Rectal smooth muscle tissue (tissue), 1 donor: Measurements from ENCODE around the gene EIF4E1B.

ENCODE experiments used
- H3K27ac ChIP-seq: one replicate; pipeline ENCODE4 v1.7.0; 2013; ENCODE audit warnings: low read depth, low read length, inconsistent platforms
- H3K27me3 ChIP-seq: one replicate; pipeline ENCODE4 v1.7.0; 2013; ENCODE audit warnings: low read length; ENCODE audit not compliant: control insufficient read depth, insufficient read depth
- H3K36me3 ChIP-seq: one replicate; pipeline ENCODE4 v1.7.0; 2013; ENCODE audit warnings: low read length; ENCODE audit not compliant: control insufficient read depth, insufficient read depth
- H3K4me1 ChIP-seq: one replicate; pipeline ENCODE4 v1.7.0; 2013; ENCODE audit warnings: low read length; ENCODE audit not compliant: control insufficient read depth, insufficient read depth
- H3K4me3 ChIP-seq: one replicate; pipeline ENCODE4 v1.7.0; 2013; ENCODE audit warnings: low read length
- H3K9ac ChIP-seq: one replicate; pipeline ENCODE4 v1.7.0; 2013; ENCODE audit warnings: low read length

Gene EIF4E1B

GRCh38 chr5:176658817-176659511, 28.5 kb downstream of the EIF4E1B start:
- no peaks in the 10 kb centered on the region for H3K4me1 ChIP-seq
- peaks cover 2% of the 10 kb centered on the region for H3K36me3 ChIP-seq
- peak overlapping the region; percentile 47 for H3K4me3 ChIP-seq
- H3K9ac ChIP-seq, result no peak overlapping the region
- no peak overlapping the region for H3K27ac ChIP-seq
- no peaks in the 10 kb centered on the region for H3K27me3 ChIP-seq

- H3K4me1 ChIP-seq, result no peaks in the 10 kb centered on the region
- peak overlapping the region; percentile 47 for H3K4me3 ChIP-seq
- H3K27ac ChIP-seq, result no peak overlapping the region
- H3K36me3 ChIP-seq, result no peaks in the 10 kb centered on the region
- no peak overlapping the region for H3K9ac ChIP-seq
- H3K27me3 ChIP-seq, result no peaks in the 10 kb centered on the region
Observed at GRCh38 chr5:176659512-176659839, 29.0 kb downstream of the EIF4E1B start.

GRCh38 chr5:176659860-176660461, 29.5 kb downstream of the EIF4E1B start:
- Histone ChIP-seq H3K4me3 (no peak overlapping the region), H3K27ac (no peak overlapping the region), H3K27me3 (no peaks in the 10 kb centered on the region), H3K9ac (no peak overlapping the region), H3K4me1 (no peaks in the 10 kb centered on the region), H3K36me3 (no peaks in the 10 kb centered on the region)

- H3K4me1 ChIP-seq, result no peaks in the 10 kb centered on the region
- H3K36me3 ChIP-seq, result no peaks in the 10 kb centered on the region
- H3K9ac ChIP-seq, result no peak overlapping the region
- no peak overlapping the region for H3K27ac ChIP-seq
- no peak overlapping the region for H3K4me3 ChIP-seq
- no peaks in the 10 kb centered on the region for H3K27me3 ChIP-seq
Observed at GRCh38 chr5:176660530-176660859, 30.0 kb downstream of the EIF4E1B start.

DNA sequence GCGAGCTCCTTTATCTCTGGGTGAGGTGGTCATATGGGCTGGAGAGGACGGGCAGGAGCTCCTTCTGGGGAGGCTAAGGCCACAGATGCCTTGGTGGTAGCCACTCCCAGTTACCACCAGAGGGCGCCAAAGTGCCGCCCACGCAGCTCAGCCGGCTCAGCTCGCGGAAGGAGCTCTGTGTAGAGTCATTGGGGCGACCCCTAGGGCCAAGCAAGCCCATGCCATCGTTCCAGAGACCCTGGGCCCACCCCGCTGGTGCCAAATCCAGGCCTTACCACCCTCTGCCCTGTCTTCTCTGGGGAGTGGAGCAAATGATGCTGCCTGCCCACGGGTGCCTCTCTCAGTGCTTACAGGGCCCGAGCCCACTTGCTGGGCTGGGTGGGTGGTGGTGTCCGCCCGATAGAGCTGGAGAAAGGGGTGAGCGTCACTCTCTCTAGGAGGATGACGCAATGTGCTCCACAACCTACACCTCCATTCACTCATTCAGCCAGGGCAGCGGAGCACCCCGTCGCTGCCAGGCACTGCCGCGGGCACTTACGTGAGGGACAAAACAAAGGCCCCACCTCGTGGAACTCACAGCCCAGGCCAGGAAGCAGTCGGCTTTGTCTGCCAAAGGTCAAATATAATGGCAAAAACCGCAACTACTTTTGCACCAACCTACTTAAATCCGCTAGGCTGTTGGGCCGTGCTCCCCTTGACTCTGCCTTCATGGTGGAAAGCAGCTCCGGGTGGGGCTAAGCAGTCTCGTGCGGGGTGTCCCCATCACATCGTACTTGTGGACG, 30.6 kb downstream of the EIF4E1B start:
- Histone ChIP-seq H3K9ac (no peak overlapping the region), H3K27ac (no peak overlapping the region), H3K36me3 (no peaks in the 10 kb centered on the region), H3K4me3 (no peak overlapping the region), H3K4me1 (no peaks in the 10 kb centered on the region), H3K27me3 (no peaks in the 10 kb centered on the region)

DNA sequence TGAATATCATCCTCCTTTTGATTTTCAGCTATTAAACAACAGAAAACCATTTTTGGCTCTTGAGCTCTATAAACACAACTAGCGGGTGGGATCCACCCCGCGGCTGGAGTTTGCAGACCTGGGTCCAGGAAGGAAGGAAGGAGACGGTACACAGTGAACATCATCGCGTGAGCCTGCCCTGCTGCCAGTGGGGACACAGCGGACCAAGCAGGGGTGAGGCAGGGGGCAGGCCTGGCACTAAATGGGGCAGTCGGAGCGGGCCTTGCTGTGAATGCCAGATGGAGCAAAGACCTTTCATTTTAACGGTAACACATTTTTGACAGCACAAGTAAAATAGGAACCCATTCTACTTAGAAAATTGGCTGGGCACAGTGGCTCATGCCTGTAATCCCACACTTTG, 31.2 kb downstream of the EIF4E1B start:
- Histone ChIP-seq H3K9ac (no peak overlapping the region), H3K36me3 (no peaks in the 10 kb centered on the region), H3K4me3 (no peak overlapping the region), H3K27me3 (no peaks in the 10 kb centered on the region), H3K27ac (no peak overlapping the region), H3K4me1 (no peaks in the 10 kb centered on the region)

- Histone ChIP-seq H3K4me1 (no peaks in the 10 kb centered on the region), H3K27ac (no peak overlapping the region), H3K4me3 (no peak overlapping the region), H3K27me3 (no peaks in the 10 kb centered on the region), H3K9ac (no peak overlapping the region), H3K36me3 (no peaks in the 10 kb centered on the region)
Observed at GRCh38 chr5:176662371-176663333, 32.2 kb downstream of the EIF4E1B start.

DNA sequence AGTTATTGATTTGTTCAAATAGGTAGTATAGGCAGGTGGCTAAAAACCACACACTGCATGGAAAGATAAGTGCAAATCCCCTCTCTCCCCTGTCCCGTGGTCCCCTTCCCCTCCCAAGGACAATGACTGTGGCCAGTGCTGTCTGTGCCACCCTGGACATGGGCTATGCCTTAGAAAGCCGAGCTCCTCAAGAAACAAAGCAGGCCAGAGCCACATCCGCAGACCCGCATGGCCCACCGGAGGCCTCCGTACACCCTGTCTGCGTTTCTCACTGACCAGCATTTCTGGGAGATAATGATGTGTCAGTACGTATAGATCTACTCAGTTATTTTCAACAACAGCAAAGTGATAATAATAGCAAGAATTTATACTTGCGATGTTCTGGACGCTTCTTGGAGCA, 33.1 kb downstream of the EIF4E1B start:
- no peak overlapping the region for H3K27ac ChIP-seq
- H3K4me1 ChIP-seq, result no peaks in the 10 kb centered on the region
- H3K9ac ChIP-seq, result no peak overlapping the region
- H3K36me3 ChIP-seq, result no peaks in the 10 kb centered on the region
- no peaks in the 10 kb centered on the region for H3K27me3 ChIP-seq
- no peak overlapping the region for H3K4me3 ChIP-seq

DNA sequence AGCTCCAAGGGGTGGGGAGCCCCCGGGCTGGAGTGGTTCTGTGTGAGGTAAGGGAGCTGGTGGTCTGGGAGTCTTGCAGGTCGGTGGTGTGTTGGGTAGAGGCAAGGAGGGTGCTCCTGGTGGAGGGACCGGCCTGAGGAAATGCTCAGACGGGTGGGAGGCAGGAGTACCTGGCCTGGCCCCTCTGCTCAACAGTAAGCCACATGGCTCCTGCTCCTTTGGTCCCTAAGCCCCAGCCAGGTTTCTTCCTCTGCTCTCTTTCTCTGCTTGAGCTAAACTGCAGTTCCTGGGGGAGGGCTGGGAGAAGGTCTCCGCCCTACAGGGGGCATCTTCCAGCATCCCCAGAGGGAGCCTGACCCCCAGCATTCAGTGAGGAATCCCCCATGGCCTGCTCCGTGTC, 34.0 kb downstream of the EIF4E1B start:
- no peaks in the 10 kb centered on the region for H3K4me1 ChIP-seq
- no peak overlapping the region for H3K9ac ChIP-seq
- H3K27me3 ChIP-seq, result no peaks in the 10 kb centered on the region
- no peak overlapping the region for H3K27ac ChIP-seq
- H3K4me3 ChIP-seq, result no peak overlapping the region
- no peaks in the 10 kb centered on the region for H3K36me3 ChIP-seq

- Histone ChIP-seq H3K4me1 (no peaks in the 10 kb centered on the region), H3K27ac (no peak overlapping the region), H3K36me3 (no peaks in the 10 kb centered on the region), H3K27me3 (no peaks in the 10 kb centered on the region), H3K4me3 (no peak overlapping the region), H3K9ac (no peak overlapping the region)
Observed at GRCh38 chr5:176664886-176665285, 34.4 kb downstream of the EIF4E1B start.

DNA sequence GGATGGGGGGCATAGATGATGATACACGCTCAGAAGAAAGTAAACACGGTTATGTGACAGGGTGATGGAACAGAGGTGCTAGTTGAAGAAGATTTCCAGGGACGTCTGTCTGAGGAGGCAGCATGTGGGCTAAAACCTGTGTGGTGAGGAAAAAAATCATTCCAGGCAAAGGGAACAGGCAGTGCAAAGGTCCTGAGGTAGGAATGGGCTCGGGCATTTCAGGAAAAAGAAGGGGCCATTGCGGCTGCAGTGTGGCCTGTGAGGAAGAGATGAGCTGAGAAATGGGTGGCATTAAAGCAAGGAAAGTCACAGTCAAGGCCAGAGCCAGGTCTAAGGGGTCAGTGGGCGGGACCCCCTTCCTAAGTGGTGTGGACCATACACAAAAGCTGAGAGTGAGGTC, 35.0 kb downstream of the EIF4E1B start:
- no peak overlapping the region for H3K27ac ChIP-seq
- H3K27me3 ChIP-seq, result peaks cover 2% of the 10 kb centered on the region
- no peak overlapping the region for H3K4me3 ChIP-seq
- H3K36me3 ChIP-seq, result no peaks in the 10 kb centered on the region
- no peak overlapping the region for H3K9ac ChIP-seq
- no peaks in the 10 kb centered on the region for H3K4me1 ChIP-seq

- H3K4me1 ChIP-seq, result no peaks in the 10 kb centered on the region
- H3K36me3 ChIP-seq, result no peaks in the 10 kb centered on the region
- H3K27me3 ChIP-seq, result peaks cover 9% of the 10 kb centered on the region
- H3K9ac ChIP-seq, result no peak overlapping the region
- no peak overlapping the region for H3K27ac ChIP-seq
- no peak overlapping the region for H3K4me3 ChIP-seq
Observed at GRCh38 chr5:176667637-176668036, 37.2 kb downstream of the EIF4E1B start.
